Subcutaneous abdominal adipose tissue (tissue), 5 donors: Measurements from ENCODE around the gene ZNF554.
"Not testable (repeated sequence)": the region's sequence is repeated elsewhere in the genome, so short reads cannot be mapped to it uniquely, and the experiment has no call there.

Source experiments
- H3K27ac ChIP-seq: one replicate; pipeline ENCODE4 v1.7.0; 2013; ENCODE audit warnings: low read depth, mild to moderate bottlenecking, inconsistent platforms, low read length, moderate library complexity
- H3K27me3 ChIP-seq, 5 donors: one replicate each; pipeline ENCODE4 v1.7.0; 2013; ENCODE audit warnings: low read length in 5 of 5, inconsistent platforms in 1 of 5; ENCODE audit not compliant: control insufficient read depth in 5 of 5, insufficient read depth in 4 of 5
- H3K36me3 ChIP-seq, 5 donors: one replicate each; pipeline ENCODE4 v1.7.0; 2013; ENCODE audit warnings: low read length in 5 of 5; ENCODE audit not compliant: control insufficient read depth in 5 of 5, insufficient read depth in 5 of 5
- H3K4me1 ChIP-seq, 5 donors: one replicate each; pipeline ENCODE4 v1.7.0; 2013; ENCODE audit warnings: low read length in 5 of 5, mild to moderate bottlenecking in 3 of 5, moderate library complexity in 1 of 5; ENCODE audit not compliant: control insufficient read depth in 5 of 5, insufficient read depth in 5 of 5
- H3K4me3 ChIP-seq, 5 donors: one replicate each; pipeline ENCODE4 v1.7.0; 2013; ENCODE audit warnings: low read length in 5 of 5, low read depth in 1 of 5
- H3K9ac ChIP-seq, 5 donors: one replicate each; pipeline ENCODE4 v1.7.0; 2013; ENCODE audit warnings: low read length in 5 of 5, mild to moderate bottlenecking in 4 of 5, moderate library complexity in 3 of 5
- H3K9me3 ChIP-seq, 5 donors: one replicate each; pipeline ENCODE4 v1.7.0; 2013; ENCODE audit warnings: low read length in 5 of 5; ENCODE audit not compliant: control insufficient read depth in 5 of 5
- donor health status: healthy.
- donor health status: healthy.
- donor health status: healthy.
- donor health status: healthy.
- donor health status: healthy.

Gene ZNF554

DNA sequence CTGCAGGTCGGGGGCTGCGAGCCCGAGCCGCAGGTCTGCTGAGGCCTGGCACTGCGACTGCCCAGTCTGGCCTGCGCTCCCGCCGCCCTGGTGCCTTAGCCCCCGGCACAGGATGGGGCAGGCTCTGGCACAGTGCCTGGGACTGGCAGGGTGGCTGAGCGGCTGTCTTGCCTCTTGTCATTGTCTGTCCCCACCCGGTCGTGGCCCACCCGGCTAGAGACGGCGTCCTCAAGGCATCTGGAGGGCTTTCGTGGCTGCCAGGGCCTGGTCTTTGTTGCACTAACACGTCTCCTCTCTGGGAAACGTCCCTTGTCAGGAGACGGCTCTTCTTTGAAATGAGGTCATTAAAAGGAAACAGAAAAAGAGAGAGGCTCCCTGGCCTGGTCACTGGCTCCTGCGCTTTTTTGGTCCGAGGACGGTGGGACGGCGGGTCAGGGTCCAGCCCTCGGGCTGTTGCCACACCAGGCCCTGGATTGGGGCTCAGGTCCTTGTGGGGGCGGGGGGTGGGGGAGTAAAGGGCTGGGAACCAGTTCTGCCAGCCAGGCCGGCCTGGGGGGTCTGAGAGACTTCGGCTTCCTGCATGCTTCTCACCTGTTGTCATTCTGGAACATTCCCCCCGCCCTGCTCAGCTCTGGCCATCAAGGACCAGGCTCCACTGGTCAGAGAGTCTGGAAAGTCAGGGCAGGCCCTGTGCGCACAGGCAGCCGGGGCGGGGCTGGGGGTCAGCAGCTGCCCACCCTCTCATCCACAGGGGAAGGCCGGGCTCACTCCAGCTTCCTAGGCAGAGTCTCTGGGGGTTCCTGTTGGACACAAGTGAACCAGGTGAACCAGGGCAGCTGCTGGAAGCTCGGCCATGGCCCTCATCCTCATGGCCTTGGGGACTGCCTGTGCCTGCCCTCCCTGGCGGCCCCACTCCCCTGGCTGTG, 6.2 kb upstream of the ZNF554 start:
- no peaks in the 10 kb centered on the region for H3K9me3 ChIP-seq
- H3K36me3 ChIP-seq, result peaks cover 0 to 53% (median 38%) of the 10 kb centered on the region in 5 donors
- H3K9ac ChIP-seq, result no peak overlapping the region
- no peak overlapping the region for H3K4me3 ChIP-seq
- H3K27me3 ChIP-seq, result no peaks in the 10 kb centered on the region
- no peak overlapping the region for H3K27ac ChIP-seq
- peaks cover 0 to 2% (median 0%) of the 10 kb centered on the region in 5 donors for H3K4me1 ChIP-seq

- peaks cover 0 to 3% (median 2%) of the 10 kb centered on the region in 5 donors for H3K4me1 ChIP-seq
- no peaks in the 10 kb centered on the region for H3K27me3 ChIP-seq
- H3K9ac ChIP-seq, result no peak overlapping the region
- H3K9me3 ChIP-seq, result no peaks in the 10 kb centered on the region
- H3K4me3 ChIP-seq, result no peak overlapping the region
- H3K27ac ChIP-seq, result no peak overlapping the region
- H3K36me3 ChIP-seq, result peaks cover 0 to 44% (median 28%) of the 10 kb centered on the region in 5 donors
These were observed 5.2 kb upstream of the ZNF554 start for GRCh38 chr19:2814426-2814825.

GRCh38 chr19:2815191-2815614, 4.5 kb upstream of the ZNF554 start:
- H3K27me3 ChIP-seq, result no peaks in the 10 kb centered on the region
- peaks cover 2 to 7% (median 5%) of the 10 kb centered on the region in 5 donors for H3K4me1 ChIP-seq
- H3K9ac ChIP-seq, result no peak overlapping the region
- no peak overlapping the region for H3K27ac ChIP-seq
- no peaks in the 10 kb centered on the region for H3K9me3 ChIP-seq
- peaks cover 0 to 36% (median 24%) of the 10 kb centered on the region in 5 donors for H3K36me3 ChIP-seq
- no peak overlapping the region for H3K4me3 ChIP-seq

- H3K4me1 ChIP-seq, result peaks cover 2 to 14% (median 11%) of the 10 kb centered on the region in 5 donors
These were observed 3.7 kb upstream of the ZNF554 start for GRCh38 chr19:2815923-2816322.

GRCh38 chr19:2816641-2817040, 3.0 kb upstream of the ZNF554 start:
- Histone ChIP-seq H3K4me1 (peaks cover 2 to 16% (median 11%) of the 10 kb centered on the region in 5 donors), H3K4me3 (no peak overlapping the region), H3K9ac (no peak overlapping the region), H3K9me3 (no peaks in the 10 kb centered on the region), H3K27me3 (no peaks in the 10 kb centered on the region), H3K36me3 (peaks cover 0 to 22% (median 13%) of the 10 kb centered on the region in 5 donors), H3K27ac (no peak overlapping the region)

More at GRCh38 chr19:2815923-2816322, 3.7 kb upstream of the ZNF554 start:
- no peaks in the 10 kb centered on the region for H3K9me3 ChIP-seq
- peaks cover 0 to 29% (median 17%) of the 10 kb centered on the region in 5 donors for H3K36me3 ChIP-seq
- no peak overlapping the region for H3K9ac ChIP-seq
- no peak overlapping the region for H3K4me3 ChIP-seq
- H3K27me3 ChIP-seq, result no peaks in the 10 kb centered on the region
- no peak overlapping the region for H3K27ac ChIP-seq

GRCh38 chr19:2817237-2817829, 2.3 kb upstream of the ZNF554 start:
- H3K9me3 ChIP-seq, H3K9ac ChIP-seq, H3K4me3 ChIP-seq, H3K27me3 ChIP-seq, H3K27ac ChIP-seq: not testable (repeated sequence)
- peaks cover 0 to 15% (median 7%) of the 10 kb centered on the region in 5 donors for H3K36me3 ChIP-seq
- H3K4me1 ChIP-seq, result peaks cover 2 to 16% (median 11%) of the 10 kb centered on the region in 5 donors

DNA sequence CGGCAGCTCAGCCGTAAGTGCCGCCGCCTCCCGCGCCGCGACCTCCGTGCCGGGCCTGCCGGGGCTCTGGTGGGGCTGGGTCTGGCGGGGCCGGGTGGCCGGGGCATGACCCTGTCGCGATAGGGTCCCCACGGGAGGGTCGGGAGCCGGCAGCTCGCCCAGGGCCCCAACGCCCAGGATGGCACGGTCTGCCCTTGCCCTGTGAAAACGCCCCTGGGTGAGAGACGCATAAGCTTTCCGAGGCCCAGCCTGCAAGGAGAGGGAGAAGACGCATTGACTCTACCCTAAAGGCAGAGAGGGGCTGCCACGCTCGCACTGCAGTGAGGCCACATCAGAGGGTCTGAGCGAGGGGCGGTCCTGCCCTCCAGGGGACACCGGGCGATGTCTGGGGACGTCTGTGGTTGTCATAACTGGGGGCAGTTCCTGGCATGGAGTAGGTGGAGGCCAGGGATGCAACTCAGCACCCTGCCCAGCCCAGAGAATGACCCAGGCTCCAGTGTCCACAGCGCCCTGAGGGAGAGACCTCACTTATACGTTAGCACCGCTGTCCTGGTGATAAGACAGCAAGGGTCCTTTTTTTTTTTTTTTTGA, 539 bp downstream of the ZNF554 start:
- Histone ChIP-seq H3K4me3 (peak overlapping the region; percentile 63 to 89 (median 80)), H3K36me3 (peaks cover 0 to 12% (median 4%) of the 10 kb centered on the region in 5 donors), H3K9ac (peak overlapping the region in 4 of 5 donors; percentile 74 to 89 (median 80)), H3K4me1 (peaks cover 0 to 16% (median 11%) of the 10 kb centered on the region in 5 donors), H3K27me3 (no peaks in the 10 kb centered on the region), H3K9me3 (no peaks in the 10 kb centered on the region), H3K27ac (no peak overlapping the region)

DNA sequence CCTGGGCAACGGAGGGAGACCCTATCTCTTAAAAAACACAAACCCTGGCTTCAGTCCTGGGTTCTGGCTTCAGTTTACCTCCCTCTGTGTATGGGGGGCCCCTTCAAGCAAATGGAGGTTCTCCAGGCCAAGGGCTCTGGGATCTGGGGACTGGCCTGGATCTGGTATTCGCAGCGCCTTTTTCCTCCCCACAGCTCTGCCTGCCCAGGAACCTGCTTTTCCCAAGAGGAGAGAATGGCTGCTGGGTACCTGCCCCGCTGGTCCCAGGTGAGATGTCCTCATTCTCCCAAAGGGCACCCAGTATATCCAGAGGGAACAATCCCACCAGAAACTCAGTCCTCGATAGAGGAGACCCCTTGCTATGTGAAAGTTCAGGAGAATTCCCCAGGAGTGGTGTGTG, 3.2 kb downstream of the ZNF554 start:
- no peaks in the 10 kb centered on the region for H3K9me3 ChIP-seq
- peaks cover 0 to 16% (median 11%) of the 10 kb centered on the region in 5 donors for H3K4me1 ChIP-seq
- H3K9ac ChIP-seq, result no peak overlapping the region
- H3K27ac ChIP-seq, result no peak overlapping the region
- H3K4me3 ChIP-seq, result no peak overlapping the region
- no peaks in the 10 kb centered on the region for H3K27me3 ChIP-seq
- peaks cover 0 to 20% (median 14%) of the 10 kb centered on the region in 5 donors for H3K36me3 ChIP-seq

GRCh38 chr19:2823646-2824045, 4.0 kb downstream of the ZNF554 start:
- Histone ChIP-seq H3K9me3 (no peaks in the 10 kb centered on the region), H3K4me1 (peaks cover 0 to 16% (median 11%) of the 10 kb centered on the region in 5 donors), H3K27me3 (no peaks in the 10 kb centered on the region), H3K4me3 (no peak overlapping the region), H3K9ac (no peak overlapping the region), H3K27ac (no peak overlapping the region), H3K36me3 (peaks cover 0 to 26% (median 18%) of the 10 kb centered on the region in 5 donors)
